H1 (cell line): ENCODE results near the gene HERC3. TPM values are rescaled to one million over a fixed set of nuclear protein-coding genes. Genes with fewer than 3 reads are reported as not detected.

Experiments
- BACH1 ChIP-seq: IDR thresholded peaks from 2 replicates; pipeline ENCODE4 v1.6.1; 2012; ENCODE audit warnings: low read length, improper control_type of control experiment
- BRCA1 ChIP-seq: IDR thresholded peaks from 2 replicates; pipeline ENCODE4 v1.6.1; 2012; ENCODE audit warnings: low read depth, low read length, improper control_type of control experiment
- HDAC2 ChIP-seq, 2 experiments: fragments of 300-600 bp in 1 of 2; sonication (generic) in 1 of 2; IDR thresholded peaks; 2 replicates each; pipeline ENCODE4 v1.6.1; 2011 to 2012; ENCODE audit warnings: low read depth in 2 of 2, low read length in 2 of 2, mild to moderate bottlenecking in 2 of 2, moderate library complexity in 2 of 2, borderline replicate concordance in 1 of 2, inconsistent platforms in 1 of 2
- HDAC6 ChIP-seq: IDR thresholded peaks from one replicate; pipeline ENCODE4 v1.7.1; 2012; ENCODE audit warnings: low read depth, mild to moderate bottlenecking, inconsistent platforms, low read length, moderate library complexity
- TBP ChIP-seq: IDR thresholded peaks from 2 replicates; pipeline ENCODE4 v1.6.1; 2011; ENCODE audit warnings: low read depth, low read length, improper control_type of control experiment
- polyA plus RNA-seq, 7 experiments: library from polyadenylated mRNA; depleted of rRNA in 3 of 7; stranded (reverse) in 5 of 7; unstranded in 2 of 7; fragments of >200 nt in 5 of 7; fragments of 200-250 nt in 2 of 7; gene quantifications; 1 replicate in 5 of 7; 2 replicates in 1 of 7; 4 replicates in 1 of 7; pipeline versions ENCODE4 v1.2.1 to v1.2.3, GENCODE V29; 2011 to 2013; ENCODE audit warnings: missing spikeins in 2 of 7, mixed read lengths in 2 of 7
- total RNA-seq: library from RNA; stranded (reverse); fragmentation: NEBNext Ultra II Directional; extraction: Animal tissue kit (Norgen Biotek cat#: 25700); gene quantifications from 2 replicates; pipeline ENCODE4 v1.2.1, GENCODE V29; 2021
- TF ChIP-seq, protein P1 (sequence below): IDR thresholded peaks from 2 replicates; pipeline ENCODE4 v1.6.1; 2011; ENCODE audit warnings: low read length, improper control_type of control experiment
- TF ChIP-seq, protein P2 (sequence below): fragments of 300-600 bp; sonication (generic); IDR thresholded peaks from 2 replicates; pipeline ENCODE4 v1.7.1; 2012; ENCODE audit warnings: low read length, moderate library complexity, mild to moderate bottlenecking, inconsistent platforms; ENCODE audit not compliant: insufficient replicate concordance

HERC3 gene
- total and polyA plus RNA-seq, 2 of the 8 experiments (the other 6 are each of a cell fraction or from before 2014, with no cell fraction given), result 1.4 to 5.7 TPM

DNA sequence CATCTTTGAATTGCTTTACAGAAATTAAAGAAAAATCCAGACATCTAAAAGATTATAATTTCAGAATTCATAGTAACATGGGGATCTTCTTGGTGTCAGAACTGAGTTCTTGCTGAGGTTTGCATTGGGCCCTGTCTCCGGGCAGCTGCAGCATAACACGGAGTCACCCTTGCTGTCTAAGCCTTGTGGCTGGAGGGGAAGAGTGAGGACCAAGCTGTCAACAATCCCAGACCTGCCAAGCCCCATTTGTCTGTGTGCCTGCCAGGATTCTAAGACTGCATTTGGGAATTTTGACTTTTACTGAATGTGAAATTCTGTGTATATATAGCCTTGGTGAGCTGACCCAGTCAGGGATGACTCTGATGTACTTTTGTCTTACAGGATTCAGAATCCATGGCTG is 130.5 kb downstream of the HERC3 start (continued):
- TF ChIP-seq HDAC2 (IDR thresholded peaks at IDR 0.05; ENCODE audit: borderline replicate concordance in 1 of 2, low read depth in 2 of 2, low read length in 2 of 2) (no peak), HDAC6 (no peak), TBP (no peak), BACH1 (no peak), BRCA1 (no peak)
- TF ChIP-seq, protein P1, sequence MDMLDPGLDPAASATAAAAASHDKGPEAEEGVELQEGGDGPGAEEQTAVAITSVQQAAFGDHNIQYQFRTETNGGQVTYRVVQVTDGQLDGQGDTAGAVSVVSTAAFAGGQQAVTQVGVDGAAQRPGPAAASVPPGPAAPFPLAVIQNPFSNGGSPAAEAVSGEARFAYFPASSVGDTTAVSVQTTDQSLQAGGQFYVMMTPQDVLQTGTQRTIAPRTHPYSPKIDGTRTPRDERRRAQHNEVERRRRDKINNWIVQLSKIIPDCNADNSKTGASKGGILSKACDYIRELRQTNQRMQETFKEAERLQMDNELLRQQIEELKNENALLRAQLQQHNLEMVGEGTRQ, result no peak
- TF ChIP-seq, protein P2, sequence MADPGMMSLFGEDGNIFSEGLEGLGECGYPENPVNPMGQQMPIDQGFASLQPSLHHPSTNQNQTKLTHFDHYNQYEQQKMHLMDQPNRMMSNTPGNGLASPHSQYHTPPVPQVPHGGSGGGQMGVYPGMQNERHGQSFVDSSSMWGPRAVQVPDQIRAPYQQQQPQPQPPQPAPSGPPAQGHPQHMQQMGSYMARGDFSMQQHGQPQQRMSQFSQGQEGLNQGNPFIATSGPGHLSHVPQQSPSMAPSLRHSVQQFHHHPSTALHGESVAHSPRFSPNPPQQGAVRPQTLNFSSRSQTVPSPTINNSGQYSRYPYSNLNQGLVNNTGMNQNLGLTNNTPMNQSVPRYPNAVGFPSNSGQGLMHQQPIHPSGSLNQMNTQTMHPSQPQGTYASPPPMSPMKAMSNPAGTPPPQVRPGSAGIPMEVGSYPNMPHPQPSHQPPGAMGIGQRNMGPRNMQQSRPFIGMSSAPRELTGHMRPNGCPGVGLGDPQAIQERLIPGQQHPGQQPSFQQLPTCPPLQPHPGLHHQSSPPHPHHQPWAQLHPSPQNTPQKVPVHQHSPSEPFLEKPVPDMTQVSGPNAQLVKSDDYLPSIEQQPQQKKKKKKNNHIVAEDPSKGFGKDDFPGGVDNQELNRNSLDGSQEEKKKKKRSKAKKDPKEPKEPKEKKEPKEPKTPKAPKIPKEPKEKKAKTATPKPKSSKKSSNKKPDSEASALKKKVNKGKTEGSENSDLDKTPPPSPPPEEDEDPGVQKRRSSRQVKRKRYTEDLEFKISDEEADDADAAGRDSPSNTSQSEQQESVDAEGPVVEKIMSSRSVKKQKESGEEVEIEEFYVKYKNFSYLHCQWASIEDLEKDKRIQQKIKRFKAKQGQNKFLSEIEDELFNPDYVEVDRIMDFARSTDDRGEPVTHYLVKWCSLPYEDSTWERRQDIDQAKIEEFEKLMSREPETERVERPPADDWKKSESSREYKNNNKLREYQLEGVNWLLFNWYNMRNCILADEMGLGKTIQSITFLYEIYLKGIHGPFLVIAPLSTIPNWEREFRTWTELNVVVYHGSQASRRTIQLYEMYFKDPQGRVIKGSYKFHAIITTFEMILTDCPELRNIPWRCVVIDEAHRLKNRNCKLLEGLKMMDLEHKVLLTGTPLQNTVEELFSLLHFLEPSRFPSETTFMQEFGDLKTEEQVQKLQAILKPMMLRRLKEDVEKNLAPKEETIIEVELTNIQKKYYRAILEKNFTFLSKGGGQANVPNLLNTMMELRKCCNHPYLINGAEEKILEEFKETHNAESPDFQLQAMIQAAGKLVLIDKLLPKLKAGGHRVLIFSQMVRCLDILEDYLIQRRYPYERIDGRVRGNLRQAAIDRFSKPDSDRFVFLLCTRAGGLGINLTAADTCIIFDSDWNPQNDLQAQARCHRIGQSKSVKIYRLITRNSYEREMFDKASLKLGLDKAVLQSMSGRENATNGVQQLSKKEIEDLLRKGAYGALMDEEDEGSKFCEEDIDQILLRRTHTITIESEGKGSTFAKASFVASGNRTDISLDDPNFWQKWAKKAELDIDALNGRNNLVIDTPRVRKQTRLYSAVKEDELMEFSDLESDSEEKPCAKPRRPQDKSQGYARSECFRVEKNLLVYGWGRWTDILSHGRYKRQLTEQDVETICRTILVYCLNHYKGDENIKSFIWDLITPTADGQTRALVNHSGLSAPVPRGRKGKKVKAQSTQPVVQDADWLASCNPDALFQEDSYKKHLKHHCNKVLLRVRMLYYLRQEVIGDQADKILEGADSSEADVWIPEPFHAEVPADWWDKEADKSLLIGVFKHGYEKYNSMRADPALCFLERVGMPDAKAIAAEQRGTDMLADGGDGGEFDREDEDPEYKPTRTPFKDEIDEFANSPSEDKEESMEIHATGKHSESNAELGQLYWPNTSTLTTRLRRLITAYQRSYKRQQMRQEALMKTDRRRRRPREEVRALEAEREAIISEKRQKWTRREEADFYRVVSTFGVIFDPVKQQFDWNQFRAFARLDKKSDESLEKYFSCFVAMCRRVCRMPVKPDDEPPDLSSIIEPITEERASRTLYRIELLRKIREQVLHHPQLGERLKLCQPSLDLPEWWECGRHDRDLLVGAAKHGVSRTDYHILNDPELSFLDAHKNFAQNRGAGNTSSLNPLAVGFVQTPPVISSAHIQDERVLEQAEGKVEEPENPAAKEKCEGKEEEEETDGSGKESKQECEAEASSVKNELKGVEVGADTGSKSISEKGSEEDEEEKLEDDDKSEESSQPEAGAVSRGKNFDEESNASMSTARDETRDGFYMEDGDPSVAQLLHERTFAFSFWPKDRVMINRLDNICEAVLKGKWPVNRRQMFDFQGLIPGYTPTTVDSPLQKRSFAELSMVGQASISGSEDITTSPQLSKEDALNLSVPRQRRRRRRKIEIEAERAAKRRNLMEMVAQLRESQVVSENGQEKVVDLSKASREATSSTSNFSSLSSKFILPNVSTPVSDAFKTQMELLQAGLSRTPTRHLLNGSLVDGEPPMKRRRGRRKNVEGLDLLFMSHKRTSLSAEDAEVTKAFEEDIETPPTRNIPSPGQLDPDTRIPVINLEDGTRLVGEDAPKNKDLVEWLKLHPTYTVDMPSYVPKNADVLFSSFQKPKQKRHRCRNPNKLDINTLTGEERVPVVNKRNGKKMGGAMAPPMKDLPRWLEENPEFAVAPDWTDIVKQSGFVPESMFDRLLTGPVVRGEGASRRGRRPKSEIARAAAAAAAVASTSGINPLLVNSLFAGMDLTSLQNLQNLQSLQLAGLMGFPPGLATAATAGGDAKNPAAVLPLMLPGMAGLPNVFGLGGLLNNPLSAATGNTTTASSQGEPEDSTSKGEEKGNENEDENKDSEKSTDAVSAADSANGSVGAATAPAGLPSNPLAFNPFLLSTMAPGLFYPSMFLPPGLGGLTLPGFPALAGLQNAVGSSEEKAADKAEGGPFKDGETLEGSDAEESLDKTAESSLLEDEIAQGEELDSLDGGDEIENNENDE, result no peak
